HEK293 (cell line): ENCODE data around the gene SULF2.

Source experiments
- BCL11A ChIP-seq: fragments of 450-650 bp; formaldehyde crosslinking; IDR thresholded peaks from 2 replicates; pipeline ENCODE4 v1.5.1; 2016; ENCODE audit warnings: low read depth, missing biosample characterization, missing genetic modification characterization
- KLF10 ChIP-seq: fragments of 450-650 bp; IDR thresholded peaks from 2 replicates; pipeline ENCODE4 v1.5.1; 2018; ENCODE audit warnings: missing biosample characterization, mild to moderate bottlenecking, missing genetic modification characterization
- TCF7L2 ChIP-seq: IDR thresholded peaks from 2 replicates; pipeline ENCODE4 v1.6.1; 2011; ENCODE audit warnings: low read depth, mild to moderate bottlenecking, inconsistent platforms, low read length, moderate library complexity, borderline replicate concordance
- TRIM28 ChIP-seq: IDR thresholded peaks from 2 replicates; pipeline ENCODE4 v1.6.1; 2011; ENCODE audit warnings: low read length, control low read depth, borderline replicate concordance
- ZNF133 ChIP-seq: fragments of 450-650 bp; formaldehyde crosslinking; IDR thresholded peaks from 2 replicates; pipeline ENCODE4 v1.5.1; 2016; ENCODE audit warnings: missing biosample characterization, missing genetic modification characterization
- ZNF138 ChIP-seq: fragments of 450-650 bp; formaldehyde crosslinking; IDR thresholded peaks from 2 replicates; pipeline ENCODE4 v1.5.1; 2016; ENCODE audit warnings: missing biosample characterization, missing genetic modification characterization, borderline replicate concordance
- ZNF311 ChIP-seq: fragments of 450-650 bp; formaldehyde crosslinking; IDR thresholded peaks from 2 replicates; pipeline ENCODE4 v1.5.1; 2017; ENCODE audit warnings: missing biosample characterization, missing genetic modification characterization, borderline replicate concordance
- ZNF596 ChIP-seq: fragments of 450-650 bp; IDR thresholded peaks from 2 replicates; pipeline ENCODE4 v1.5.0; 2018; ENCODE audit warnings: missing biosample characterization, mild to moderate bottlenecking, missing genetic modification characterization, moderate library complexity
- TF ChIP-seq, protein P1 (sequence below): fragments of 450-650 bp; formaldehyde crosslinking; IDR thresholded peaks from 2 replicates; pipeline ENCODE4 v1.5.1; 2016; ENCODE audit warnings: missing biosample characterization, missing genetic modification characterization
- TF ChIP-seq, protein P2 (sequence below): fragments of 450-650 bp; formaldehyde crosslinking; IDR thresholded peaks from 2 replicates; pipeline ENCODE4 v1.5.1; 2016; ENCODE audit warnings: missing biosample characterization, missing genetic modification characterization, borderline replicate concordance
- TF ChIP-seq, protein P3 (sequence below): fragments of 450-650 bp; formaldehyde crosslinking; IDR thresholded peaks from 2 replicates; pipeline ENCODE4 v1.5.1; 2016; ENCODE audit warnings: missing biosample characterization, missing genetic modification characterization
- TF ChIP-seq, protein P4 (sequence below): fragments of 450-650 bp; formaldehyde crosslinking; IDR thresholded peaks from 2 replicates; pipeline ENCODE4 v1.5.1; 2016; ENCODE audit warnings: missing biosample characterization, missing genetic modification characterization
- TF ChIP-seq, protein P5 (sequence below): fragments of 450-650 bp; formaldehyde crosslinking; IDR thresholded peaks from 2 replicates; pipeline ENCODE4 v1.5.1; 2016; ENCODE audit warnings: missing biosample characterization, missing genetic modification characterization

DNA sequence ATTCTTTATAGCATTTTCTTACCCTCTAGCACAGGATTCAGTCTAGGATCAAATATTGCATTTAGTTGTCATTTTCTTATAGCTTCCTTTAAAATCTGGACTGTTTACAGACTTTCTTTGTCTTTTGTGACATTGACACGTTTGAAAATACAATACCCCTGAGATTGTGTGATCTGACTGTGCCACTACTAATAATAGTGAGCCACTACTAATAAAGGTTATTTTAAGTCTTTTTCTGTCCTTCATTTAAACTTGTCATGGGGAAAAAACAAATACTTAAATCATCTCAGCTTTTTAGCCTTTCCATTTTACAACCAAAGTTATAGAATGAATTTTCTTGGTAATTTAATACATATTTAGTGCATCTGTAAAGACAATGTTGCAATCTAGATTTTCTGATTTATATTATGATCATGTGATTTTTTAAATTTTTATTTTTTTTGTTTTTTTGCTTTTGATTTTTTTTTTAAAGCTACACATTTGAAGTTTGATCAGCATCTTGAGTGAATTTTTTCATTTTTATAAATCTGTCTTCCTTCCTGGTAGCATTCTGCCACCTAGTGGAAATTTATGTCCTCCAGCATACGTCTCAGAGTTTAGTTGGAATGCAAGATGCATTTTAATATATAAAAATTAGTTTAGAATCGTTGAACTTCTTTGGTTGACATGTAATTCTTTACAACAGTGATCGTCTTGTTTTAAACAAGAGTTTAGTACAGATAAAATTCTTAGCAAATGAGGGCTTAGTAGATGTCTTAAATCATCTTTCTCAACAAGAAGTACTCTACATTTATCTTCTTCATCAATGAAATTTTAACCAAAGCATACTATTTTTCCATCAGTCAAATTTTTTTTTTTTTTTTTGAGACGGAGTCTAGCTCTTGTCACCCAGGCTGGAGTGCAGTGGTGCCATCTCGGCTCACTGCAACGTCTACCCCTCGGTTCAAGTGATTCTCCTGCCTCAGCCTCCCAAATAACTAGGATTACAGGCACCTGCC is 164.2 kb downstream of the SULF2 start:
- no peak for TF ChIP-seq ZNF138 (tag by site-specific recombination)
- TF ChIP-seq ZNF311 = no peak
- TF ChIP-seq TRIM28 = no peak
- TF ChIP-seq, protein P1, sequence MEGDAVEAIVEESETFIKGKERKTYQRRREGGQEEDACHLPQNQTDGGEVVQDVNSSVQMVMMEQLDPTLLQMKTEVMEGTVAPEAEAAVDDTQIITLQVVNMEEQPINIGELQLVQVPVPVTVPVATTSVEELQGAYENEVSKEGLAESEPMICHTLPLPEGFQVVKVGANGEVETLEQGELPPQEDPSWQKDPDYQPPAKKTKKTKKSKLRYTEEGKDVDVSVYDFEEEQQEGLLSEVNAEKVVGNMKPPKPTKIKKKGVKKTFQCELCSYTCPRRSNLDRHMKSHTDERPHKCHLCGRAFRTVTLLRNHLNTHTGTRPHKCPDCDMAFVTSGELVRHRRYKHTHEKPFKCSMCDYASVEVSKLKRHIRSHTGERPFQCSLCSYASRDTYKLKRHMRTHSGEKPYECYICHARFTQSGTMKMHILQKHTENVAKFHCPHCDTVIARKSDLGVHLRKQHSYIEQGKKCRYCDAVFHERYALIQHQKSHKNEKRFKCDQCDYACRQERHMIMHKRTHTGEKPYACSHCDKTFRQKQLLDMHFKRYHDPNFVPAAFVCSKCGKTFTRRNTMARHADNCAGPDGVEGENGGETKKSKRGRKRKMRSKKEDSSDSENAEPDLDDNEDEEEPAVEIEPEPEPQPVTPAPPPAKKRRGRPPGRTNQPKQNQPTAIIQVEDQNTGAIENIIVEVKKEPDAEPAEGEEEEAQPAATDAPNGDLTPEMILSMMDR (tag by site-specific recombination) = peak; percentile 59
- TF ChIP-seq, protein P2, sequence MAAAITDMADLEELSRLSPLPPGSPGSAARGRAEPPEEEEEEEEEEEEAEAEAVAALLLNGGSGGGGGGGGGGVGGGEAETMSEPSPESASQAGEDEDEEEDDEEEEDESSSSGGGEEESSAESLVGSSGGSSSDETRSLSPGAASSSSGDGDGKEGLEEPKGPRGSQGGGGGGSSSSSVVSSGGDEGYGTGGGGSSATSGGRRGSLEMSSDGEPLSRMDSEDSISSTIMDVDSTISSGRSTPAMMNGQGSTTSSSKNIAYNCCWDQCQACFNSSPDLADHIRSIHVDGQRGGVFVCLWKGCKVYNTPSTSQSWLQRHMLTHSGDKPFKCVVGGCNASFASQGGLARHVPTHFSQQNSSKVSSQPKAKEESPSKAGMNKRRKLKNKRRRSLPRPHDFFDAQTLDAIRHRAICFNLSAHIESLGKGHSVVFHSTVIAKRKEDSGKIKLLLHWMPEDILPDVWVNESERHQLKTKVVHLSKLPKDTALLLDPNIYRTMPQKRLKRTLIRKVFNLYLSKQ = no peak
- TF ChIP-seq, protein P3, sequence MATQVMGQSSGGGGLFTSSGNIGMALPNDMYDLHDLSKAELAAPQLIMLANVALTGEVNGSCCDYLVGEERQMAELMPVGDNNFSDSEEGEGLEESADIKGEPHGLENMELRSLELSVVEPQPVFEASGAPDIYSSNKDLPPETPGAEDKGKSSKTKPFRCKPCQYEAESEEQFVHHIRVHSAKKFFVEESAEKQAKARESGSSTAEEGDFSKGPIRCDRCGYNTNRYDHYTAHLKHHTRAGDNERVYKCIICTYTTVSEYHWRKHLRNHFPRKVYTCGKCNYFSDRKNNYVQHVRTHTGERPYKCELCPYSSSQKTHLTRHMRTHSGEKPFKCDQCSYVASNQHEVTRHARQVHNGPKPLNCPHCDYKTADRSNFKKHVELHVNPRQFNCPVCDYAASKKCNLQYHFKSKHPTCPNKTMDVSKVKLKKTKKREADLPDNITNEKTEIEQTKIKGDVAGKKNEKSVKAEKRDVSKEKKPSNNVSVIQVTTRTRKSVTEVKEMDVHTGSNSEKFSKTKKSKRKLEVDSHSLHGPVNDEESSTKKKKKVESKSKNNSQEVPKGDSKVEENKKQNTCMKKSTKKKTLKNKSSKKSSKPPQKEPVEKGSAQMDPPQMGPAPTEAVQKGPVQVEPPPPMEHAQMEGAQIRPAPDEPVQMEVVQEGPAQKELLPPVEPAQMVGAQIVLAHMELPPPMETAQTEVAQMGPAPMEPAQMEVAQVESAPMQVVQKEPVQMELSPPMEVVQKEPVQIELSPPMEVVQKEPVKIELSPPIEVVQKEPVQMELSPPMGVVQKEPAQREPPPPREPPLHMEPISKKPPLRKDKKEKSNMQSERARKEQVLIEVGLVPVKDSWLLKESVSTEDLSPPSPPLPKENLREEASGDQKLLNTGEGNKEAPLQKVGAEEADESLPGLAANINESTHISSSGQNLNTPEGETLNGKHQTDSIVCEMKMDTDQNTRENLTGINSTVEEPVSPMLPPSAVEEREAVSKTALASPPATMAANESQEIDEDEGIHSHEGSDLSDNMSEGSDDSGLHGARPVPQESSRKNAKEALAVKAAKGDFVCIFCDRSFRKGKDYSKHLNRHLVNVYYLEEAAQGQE (tag by site-specific recombination) = no peak
- TF ChIP-seq TCF7L2 = no peak
- TF ChIP-seq KLF10 (tag by site-specific recombination) = no peak
- TF ChIP-seq, protein P4, sequence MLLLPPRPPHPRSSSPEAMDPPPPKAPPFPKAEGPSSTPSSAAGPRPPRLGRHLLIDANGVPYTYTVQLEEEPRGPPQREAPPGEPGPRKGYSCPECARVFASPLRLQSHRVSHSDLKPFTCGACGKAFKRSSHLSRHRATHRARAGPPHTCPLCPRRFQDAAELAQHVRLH = no peak
- no peak for TF ChIP-seq BCL11A
- TF ChIP-seq, protein P5, sequence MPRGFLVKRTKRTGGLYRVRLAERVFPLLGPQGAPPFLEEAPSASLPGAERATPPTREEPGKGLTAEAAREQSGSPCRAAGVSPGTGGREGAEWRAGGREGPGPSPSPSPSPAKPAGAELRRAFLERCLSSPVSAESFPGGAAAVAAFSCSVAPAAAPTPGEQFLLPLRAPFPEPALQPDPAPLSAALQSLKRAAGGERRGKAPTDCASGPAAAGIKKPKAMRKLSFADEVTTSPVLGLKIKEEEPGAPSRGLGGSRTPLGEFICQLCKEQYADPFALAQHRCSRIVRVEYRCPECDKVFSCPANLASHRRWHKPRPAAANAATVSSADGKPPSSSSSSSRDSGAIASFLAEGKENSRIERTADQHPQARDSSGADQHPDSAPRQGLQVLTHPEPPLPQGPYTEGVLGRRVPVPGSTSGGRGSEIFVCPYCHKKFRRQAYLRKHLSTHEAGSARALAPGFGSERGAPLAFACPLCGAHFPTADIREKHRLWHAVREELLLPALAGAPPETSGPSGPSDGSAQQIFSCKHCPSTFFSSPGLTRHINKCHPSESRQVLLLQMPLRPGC (tag by site-specific recombination) = no peak
- no peak for TF ChIP-seq ZNF133 (tag by site-specific recombination)
- TF ChIP-seq ZNF596 (tag by site-specific recombination) = no peak
